HCT116 (cell line): Measurements from ENCODE around the gene CLTRN. TPM values are rescaled to one million over a fixed set of nuclear protein-coding genes. Genes with fewer than 3 reads are reported as not detected.
A peak's percentile ranks its signal among the peaks of the same experiment; 100 is the strongest.

Experiments used
- ATAC-seq: fragments of 200-7000 bp; cut with Tn5 transposase; 2 replicates; pipeline ENCODE4 v1.9.1; 2020; ENCODE audit warnings: mild to moderate bottlenecking, moderate library complexity
- BruUV-seq: library from RNA; stranded (reverse); fragments of 400-500 nt; replicated peaks from 2 replicates; lab custom pipeline; 2021; lab: Mats Ljungman, UMichigan
- CTCF ChIA-PET: fragments of 300-600 bp; sonication (Branson Sonifier 250); formaldehyde crosslinking; loops from one replicate; lab custom pipeline; 2021; ENCODE audit warnings: antibody characterized with exemption; lab: Charles Lee
- POLR2A ChIA-PET: fragments of 300-600, 350-600 bp; sonication (Branson Sonifier 250); formaldehyde crosslinking; loops from one replicate; lab custom pipeline; 2021; ENCODE audit warnings: antibody characterized with exemption; lab: Charles Lee
- RAD21 ChIA-PET, 2 experiments: fragments of 300-600 bp; sonication (Branson Sonifier 250); formaldehyde crosslinking; loops; one replicate each; lab custom pipeline; 2023; ENCODE audit warnings: low total read pairs in 2 of 2; ENCODE audit not compliant: uncharacterized antibody in 2 of 2, unreplicated experiment in 2 of 2, low non-redundant PET in 1 of 2; lab: Charles Lee
- DNase-seq: peaks from one replicate; pipeline ENCODE4 v3.0.0-alpha.2; 2010; ENCODE audit warnings: low read depth, low spot score
- H2AFZ ChIP-seq: fragments of 200-600 bp; shearing (Covaris generic), sonication (generic); 2 replicates; pipeline ENCODE4 v1.6.1; 2017; ENCODE audit warnings: low read depth, mixed run types, mixed read lengths, antibody characterized with exemption, low read length; ENCODE audit not compliant: poor library complexity, severe bottlenecking
- H3K27ac ChIP-seq: 2 replicates; pipeline ENCODE4 v1.5.1; 2012; ENCODE audit warnings: low read depth, low read length
- H3K27me3 ChIP-seq: fragments of 200-600 bp; sonication (generic); 2 replicates; pipeline ENCODE4 v1.6.1; 2016; ENCODE audit warnings: mixed run types, low read length, mixed read lengths; ENCODE audit not compliant: insufficient read depth
- H3K36me3 ChIP-seq, 2 experiments: fragments of 200-500 bp in 1 of 2; fragments of 200-600 bp in 1 of 2; sonication (Bioruptor generic) in 1 of 2; sonication (generic) in 1 of 2; 2 replicates each; pipeline versions ENCODE4 v1.5.1 to v1.6.1; 2014 to 2016; ENCODE audit warnings: low read length in 2 of 2, inconsistent platforms in 1 of 2, mixed read lengths in 1 of 2, mixed run types in 1 of 2; ENCODE audit not compliant: insufficient read depth in 2 of 2, control insufficient read depth in 1 of 2
- H3K4me1 ChIP-seq, 2 experiments: fragments of 200-600 bp in 1 of 2; sonication (generic) in 1 of 2; 2 replicates each; pipeline versions ENCODE4 v1.5.1 to v1.6.1; 2012 to 2017; ENCODE audit warnings: low read length in 2 of 2, inconsistent platforms in 1 of 2, mild to moderate bottlenecking in 1 of 2, mixed read lengths in 1 of 2, mixed run types in 1 of 2, moderate library complexity in 1 of 2; ENCODE audit not compliant: insufficient read depth in 2 of 2, control insufficient read depth in 1 of 2
- H3K4me2 ChIP-seq: fragments of 200-600 bp; sonication (generic); 2 replicates; pipeline ENCODE4 v1.6.1; 2017; ENCODE audit warnings: mixed run types, low read length, mixed read lengths
- H3K4me3 ChIP-seq, 2 experiments: fragments of 200-600 bp in 1 of 2; sonication (generic) in 1 of 2; replicated peaks in 1 of 2; 2 replicates each; pipeline ENCODE4 v1.5.1; 2011 to 2016; ENCODE audit warnings: low read length in 2 of 2, control low read depth in 1 of 2, low read depth in 1 of 2, mild to moderate bottlenecking in 1 of 2, mixed read lengths in 1 of 2, mixed run types in 1 of 2
- H3K79me2 ChIP-seq: fragments of 200-600 bp; sonication (generic); 2 replicates; pipeline ENCODE4 v1.6.1; 2017; ENCODE audit warnings: mild to moderate bottlenecking, mixed run types, low read length, moderate library complexity, mixed read lengths; ENCODE audit not compliant: insufficient read depth
- H3K9ac ChIP-seq: fragments of 200-600 bp; sonication (generic); 2 replicates; pipeline ENCODE4 v1.6.1; 2016; ENCODE audit warnings: low read length, mixed read lengths
- H3K9me2 ChIP-seq: fragments of 200-600 bp; sonication (generic), shearing (Covaris generic); 2 replicates; pipeline ENCODE4 v1.6.1; 2017; ENCODE audit warnings: mixed run types, mild to moderate bottlenecking, moderate library complexity; ENCODE audit not compliant: insufficient read depth
- H3K9me3 ChIP-seq, 2 experiments: fragments of 200-500 bp in 1 of 2; fragments of 200-600 bp in 1 of 2; sonication (Bioruptor generic) in 1 of 2; sonication (generic) in 1 of 2; 2 replicates each; pipeline ENCODE4 v1.6.1; 2014 to 2017; ENCODE audit warnings: low read length in 2 of 2, mixed read lengths in 2 of 2, inconsistent platforms in 1 of 2, low read depth in 1 of 2, mild to moderate bottlenecking in 1 of 2, mixed run types in 1 of 2, moderate library complexity in 1 of 2; ENCODE audit not compliant: control insufficient read depth in 1 of 2, insufficient read depth in 1 of 2
- H4K20me1 ChIP-seq: fragments of 200-600 bp; sonication (generic), shearing (Covaris generic); 2 replicates; pipeline ENCODE4 v1.6.1; 2017; ENCODE audit warnings: mixed run types, mild to moderate bottlenecking, moderate library complexity; ENCODE audit not compliant: insufficient read depth
- ATF3 ChIP-seq: IDR thresholded peaks from 2 replicates; pipeline ENCODE4 v1.6.1; 2012
- CTCF ChIP-seq, 3 experiments: fragments of 200-600 bp in 1 of 3; sonication (generic) in 1 of 3; IDR thresholded peaks in 2 of 3; conservative IDR thresholded peaks in 1 of 3; 2 replicates each; pipeline ENCODE4 v1.5.1; 2012 to 2017; ENCODE audit warnings: low read depth in 2 of 3, low read length in 2 of 3, antibody characterized with exemption in 1 of 3, borderline replicate concordance in 1 of 3, control low read depth in 1 of 3, mild to moderate bottlenecking in 1 of 3, mixed read lengths in 1 of 3, mixed run types in 1 of 3, moderate library complexity in 1 of 3; ENCODE audit not compliant: insufficient read depth in 1 of 3
- EGR1 ChIP-seq: IDR thresholded peaks from 2 replicates; pipeline ENCODE4 v1.6.1; 2012; ENCODE audit warnings: low read depth
- ELF1 ChIP-seq: IDR thresholded peaks from 2 replicates; pipeline ENCODE4 v1.6.1; 2012; ENCODE audit warnings: low read depth, borderline replicate concordance
- EZH2 ChIP-seq: fragments of 200-600 bp; sonication (generic); IDR thresholded peaks from 2 replicates; pipeline ENCODE4 v1.6.1; 2017; ENCODE audit warnings: antibody characterized with exemption, mixed run types
- EZH2phosphoT487 ChIP-seq: fragments of 200-600 bp; IDR thresholded peaks from 2 replicates; pipeline ENCODE4 v1.6.1; 2018; ENCODE audit warnings: antibody characterized with exemption, borderline replicate concordance
- FOSL1 ChIP-seq: IDR thresholded peaks from 2 replicates; pipeline ENCODE4 v1.6.1; 2012; ENCODE audit warnings: low read depth
- JUND ChIP-seq: IDR thresholded peaks from 2 replicates; pipeline ENCODE4 v1.6.1; 2012
- POLR2A ChIP-seq: IDR thresholded peaks from 2 replicates; pipeline ENCODE4 v1.7.0; 2011; ENCODE audit warnings: borderline replicate concordance; ENCODE audit not compliant: insufficient read depth, insufficient read length; ENCODE audit errors: extremely low read depth
- POLR2AphosphoS5 ChIP-seq: IDR thresholded peaks from 2 replicates; pipeline ENCODE4 v1.6.1; 2011; ENCODE audit warnings: mild to moderate bottlenecking, low read depth, low read length, moderate library complexity
- SP1 ChIP-seq: IDR thresholded peaks from 2 replicates; pipeline ENCODE4 v1.6.1; 2012; ENCODE audit warnings: low read depth
- SRF ChIP-seq: IDR thresholded peaks from 2 replicates; pipeline ENCODE4 v1.6.1; 2012; ENCODE audit warnings: low read depth
- TCF7L2 ChIP-seq: IDR thresholded peaks from 2 replicates; pipeline ENCODE4 v1.7.0; 2011; ENCODE audit warnings: borderline replicate concordance, inconsistent platforms; ENCODE audit not compliant: insufficient read depth, insufficient read length; ENCODE audit errors: extremely low read depth
- YY1 ChIP-seq: IDR thresholded peaks from 2 replicates; pipeline ENCODE4 v1.6.1; 2011; ENCODE audit warnings: low read length, low read depth, moderate library complexity, mild to moderate bottlenecking; ENCODE audit not compliant: insufficient replicate concordance; ENCODE audit errors: extremely low read depth
- ZBTB33 ChIP-seq: IDR thresholded peaks from 2 replicates; pipeline ENCODE4 v1.6.1; 2011; ENCODE audit warnings: mild to moderate bottlenecking, low read length, moderate library complexity; ENCODE audit not compliant: insufficient replicate concordance; ENCODE audit errors: extremely low read depth
- ZFX ChIP-seq: fragments of 450-650 bp; IDR thresholded peaks from 2 replicates; pipeline ENCODE4 v1.6.1; 2017
- ZNF274 ChIP-seq: fragments of 200-500 bp; sonication (Bioruptor generic); IDR thresholded peaks from 2 replicates; pipeline ENCODE4 v1.6.1; 2014; ENCODE audit warnings: mild to moderate bottlenecking, low read depth, low read length, inconsistent platforms
- intact Hi-C: fragments of 100-400 bp; cut with micrococcal nuclease; formaldehyde crosslinking; loops from 2 replicates; pipeline ENCODE4 v1.10.0; 2022
- total RNA-seq: library from RNA; stranded (reverse); gene quantifications from one replicate; pipeline ENCODE4 v1.2.1, GENCODE V29; 2021; ENCODE audit not compliant: unreplicated experiment

CLTRN gene
- total RNA-seq, 1 experiment from 2014 or later: 0.25 TPM

- Histone ChIP-seq H3K4me2 (peak overlapping the region; percentile 86), H3K27me3 (no peaks in the 10 kb centered on the region), H4K20me1 (no peaks in the 10 kb centered on the region), H3K9ac (peak overlapping the region; percentile 87), H3K36me3 (no peaks in the 10 kb centered on the region), H3K27ac (peak overlapping the region; percentile 99), H2AFZ (no peak overlapping the region), H3K9me2 (no peaks in the 10 kb centered on the region), H3K4me1 (peaks cover 6 to 14% of the 10 kb centered on the region in 2 experiments), H3K79me2 (peaks cover 29% of the 10 kb centered on the region), H3K4me3 (peak overlapping the region; percentile 77 to 81), H3K9me3 (no peaks in the 10 kb centered on the region)
- ATAC-seq (no peak), DNase-seq (no peak)
- TSS peak; percentile 83 for BruUV-seq
- intact Hi-C loops: loop anchor here (5.0 kb wide), 1 partner anchor 182 kb away; the partner anchor contains the start of gene PIR
- no peak; the same call in 1 of the 2 replicates for TF ChIP-seq POLR2AphosphoS5
- peak; percentile 34 for TF ChIP-seq POLR2A
- ChIA-PET CTCF (interaction anchor here (2.3 kb wide), 1 partner anchor 106 kb away, joined by 5 read pairs; no protein-coding TSS in a partner anchor), POLR2A (no interaction called here), RAD21 (no interaction called here)
Observed at GRCh38 chrX:15674514-15674840, 9.9 kb upstream of the CLTRN start.

- Histone ChIP-seq H3K4me1 (peaks cover 6 to 14% of the 10 kb centered on the region in 2 experiments), H3K36me3 (no peaks in the 10 kb centered on the region), H3K4me3 (peak overlapping the region; percentile 77 to 81), H2AFZ (no peak overlapping the region), H3K9me2 (no peaks in the 10 kb centered on the region), H3K27me3 (no peaks in the 10 kb centered on the region), H3K9me3 (no peaks in the 10 kb centered on the region), H3K27ac (peak overlapping the region; percentile 99; the same call in 1 of the 2 replicates), H3K79me2 (peaks cover 29% of the 10 kb centered on the region), H4K20me1 (no peaks in the 10 kb centered on the region), H3K4me2 (peak overlapping the region; percentile 86), H3K9ac (peak overlapping the region; percentile 87)
- no peak for ATAC-seq
- BruUV-seq: no TSS peak
- ChIA-PET POLR2A (no interaction called here), RAD21 (no interaction called here), CTCF (interaction anchor here (2.3 kb wide), 1 partner anchor 105 kb away, joined by 5 read pairs; no protein-coding TSS in a partner anchor)
- TF ChIP-seq SRF (no peak), ATF3 (no peak), EGR1 (no peak), JUND (no peak), TCF7L2 (no peak), SP1 (no peak), ZBTB33 (no peak), EZH2phosphoT487 (no peak), FOSL1 (no peak), ELF1 (no peak), POLR2AphosphoS5 (no peak), CTCF (IDR thresholded peaks at IDR 0.05 in 2 of 3, conservative IDR thresholded peaks at IDR 0.05 in 1 of 3; ENCODE audit: borderline replicate concordance in 1 of 3, insufficient read depth in 1 of 3, low read depth in 2 of 3, low read length in 2 of 3) (no peak), YY1 (no peak), ZFX (no peak), POLR2A (no peak), ZNF274 (no peak), EZH2 (no peak)
- DNase-seq: no peak
- intact Hi-C loops: loop anchor here (5.0 kb wide), 1 partner anchor 182 kb away; the partner anchor contains the start of gene PIR
Observed at GRCh38 chrX:15673970-15674369, 9.4 kb upstream of the CLTRN start.
